ENCODE results near the gene TIAM2.
A peak's percentile ranks its signal among the peaks of the same experiment; 100 is the strongest.
"Not testable (repeated sequence)": the region's sequence is repeated elsewhere in the genome, so short reads cannot be mapped to it uniquely, and the experiment has no call there.

TIAM2 gene

GRCh38 chr6:155090166-155090565 lies 95.1 kb downstream of the TIAM2 start:
- no peak for DNase-seq (ENCODE audit: low read depth in 1 of 2, low spot score in 1 of 2)

GRCh38 chr6:155091756-155092155 lies 96.6 kb downstream of the TIAM2 start:
- no peak for DNase-seq (ENCODE audit: low read depth in 1 of 2, low spot score in 1 of 2)

GRCh38 chr6:155093430-155093829 lies 98.3 kb downstream of the TIAM2 start:
- peak in 1 of 2 donors; percentile 17 for DNase-seq (ENCODE audit: low read depth in 1 of 2, low spot score in 1 of 2)

GRCh38 chr6:155100087-155100486 lies 105.0 kb downstream of the TIAM2 start:
- DNase-seq (ENCODE audit: low read depth in 1 of 2, low spot score in 1 of 2) = no peak

- no peak for DNase-seq (ENCODE audit: low read depth in 1 of 2, low spot score in 1 of 2)
Measured at GRCh38 chr6:155100591-155100990, 105.5 kb downstream of the TIAM2 start.

- DNase-seq (ENCODE audit: low read depth in 1 of 2, low spot score in 1 of 2) = not testable (repeated sequence)
Measured at GRCh38 chr6:155103083-155103645, 108.0 kb downstream of the TIAM2 start.

- DNase-seq (ENCODE audit: low read depth in 1 of 2, low spot score in 1 of 2) = peak in 1 of 2 donors; percentile 4
Measured at GRCh38 chr6:155103816-155104366, 108.8 kb downstream of the TIAM2 start.

GRCh38 chr6:155106456-155107115 lies 111.5 kb downstream of the TIAM2 start:
- no peak for DNase-seq (ENCODE audit: low read depth in 1 of 2, low spot score in 1 of 2)

GRCh38 chr6:155107432-155108069 lies 112.4 kb downstream of the TIAM2 start:
- DNase-seq (ENCODE audit: low read depth in 1 of 2, low spot score in 1 of 2) = no peak

GRCh38 chr6:155108070-155108820 lies 113.1 kb downstream of the TIAM2 start:
- no peak for DNase-seq (ENCODE audit: low read depth in 1 of 2, low spot score in 1 of 2)

GRCh38 chr6:155110721-155111120 lies 115.6 kb downstream of the TIAM2 start:
- no peak for DNase-seq (ENCODE audit: low read depth in 1 of 2, low spot score in 1 of 2)

GRCh38 chr6:155112757-155113156 lies 117.6 kb downstream of the TIAM2 start:
- no peak for DNase-seq (ENCODE audit: low read depth in 1 of 2, low spot score in 1 of 2)

GRCh38 chr6:155115893-155116570 lies 120.9 kb downstream of the TIAM2 start:
- no peak for DNase-seq (ENCODE audit: low read depth in 1 of 2, low spot score in 1 of 2)

- DNase-seq (ENCODE audit: low read depth in 1 of 2, low spot score in 1 of 2) = no peak
Measured at GRCh38 chr6:155116571-155116910, 121.4 kb downstream of the TIAM2 start.

- no peak for DNase-seq (ENCODE audit: low read depth in 1 of 2, low spot score in 1 of 2)
Measured at GRCh38 chr6:155117256-155117655, 122.1 kb downstream of the TIAM2 start.

GRCh38 chr6:155117785-155118184 lies 122.7 kb downstream of the TIAM2 start:
- no peak for DNase-seq (ENCODE audit: low read depth in 1 of 2, low spot score in 1 of 2)

GRCh38 chr6:155119201-155119600 lies 124.1 kb downstream of the TIAM2 start:
- DNase-seq (ENCODE audit: low read depth in 1 of 2, low spot score in 1 of 2) = not testable (repeated sequence)

GRCh38 chr6:155120034-155120433 lies 124.9 kb downstream of the TIAM2 start:
- DNase-seq (ENCODE audit: low read depth in 1 of 2, low spot score in 1 of 2) = no peak

GRCh38 chr6:155121294-155121693 lies 126.2 kb downstream of the TIAM2 start:
- no peak for DNase-seq (ENCODE audit: low read depth in 1 of 2, low spot score in 1 of 2)

GRCh38 chr6:155121699-155122098 lies 126.6 kb downstream of the TIAM2 start:
- DNase-seq (ENCODE audit: low read depth in 1 of 2, low spot score in 1 of 2) = no peak

Data from activated T-helper 1 cell treated with anti-CD3 and anti-CD28 coated beads, Interleukin-2, amount 50 U/mL, for 16 hours (primary cell).